Mesendoderm (in vitro differentiated cells): ENCODE results near the gene FOXO1.

ENCODE experiments used
- DNase-seq: peaks from one replicate; pipeline ENCODE4 v3.0.0; 2013
- H2AK5ac ChIP-seq: 2 replicates; pipeline ENCODE4 v1.6.1; 2013; ENCODE audit warnings: low read length, inconsistent platforms
- H2BK120ac ChIP-seq: 2 replicates; pipeline ENCODE4 v1.6.1; 2013; ENCODE audit warnings: low read depth, mild to moderate bottlenecking, low read length, moderate library complexity, mixed read lengths
- H2BK15ac ChIP-seq: replicated peaks from 2 replicates; pipeline ENCODE4 v1.6.1; 2013; ENCODE audit warnings: low read depth, mild to moderate bottlenecking, moderate library complexity
- H2BK5ac ChIP-seq: 2 replicates; pipeline ENCODE4 v1.6.1; 2013; ENCODE audit warnings: low read length, inconsistent platforms
- H3K18ac ChIP-seq: 2 replicates; pipeline ENCODE4 v1.6.1; 2013; ENCODE audit warnings: mild to moderate bottlenecking, low read length, mixed read lengths
- H3K23ac ChIP-seq: one replicate; pipeline ENCODE4 v1.6.1; 2013; ENCODE audit warnings: low read length
- H3K27ac ChIP-seq: 2 replicates; pipeline ENCODE4 v1.5.1; 2013; ENCODE audit warnings: low read depth, mild to moderate bottlenecking, inconsistent platforms, low read length, moderate library complexity
- H3K27me3 ChIP-seq: 2 replicates; pipeline ENCODE4 v1.6.1; 2013; ENCODE audit warnings: low read length, control low read depth, mild to moderate bottlenecking, inconsistent platforms; ENCODE audit not compliant: insufficient read depth, poor library complexity
- H3K36me3 ChIP-seq: 2 replicates; pipeline ENCODE4 v1.6.1; 2013; ENCODE audit warnings: low read length, inconsistent platforms; ENCODE audit not compliant: control insufficient read depth, insufficient read depth
- H3K4ac ChIP-seq: one replicate; pipeline ENCODE4 v1.6.1; 2013; ENCODE audit warnings: low read depth, mild to moderate bottlenecking, low read length, moderate library complexity
- H3K4me1 ChIP-seq: 2 replicates; pipeline ENCODE4 v1.6.1; 2013; ENCODE audit warnings: low read depth, low read length, inconsistent platforms; ENCODE audit not compliant: control insufficient read depth
- H3K4me2 ChIP-seq: 2 replicates; pipeline ENCODE4 v1.6.1; 2013; ENCODE audit warnings: low read length
- H3K4me3 ChIP-seq: 2 replicates; pipeline ENCODE4 v1.5.1; 2013; ENCODE audit warnings: mild to moderate bottlenecking, low read length
- H3K56ac ChIP-seq: one replicate; pipeline ENCODE4 v1.6.1; 2013; ENCODE audit warnings: low read length
- H3K79me1 ChIP-seq: 2 replicates; pipeline ENCODE4 v1.6.1; 2013; ENCODE audit warnings: low read length, inconsistent platforms
- H3K79me2 ChIP-seq: 2 replicates; pipeline ENCODE4 v1.6.1; 2013; ENCODE audit warnings: mild to moderate bottlenecking, low read length; ENCODE audit not compliant: control insufficient read depth, insufficient read depth
- H3K9ac ChIP-seq: 2 replicates; pipeline ENCODE4 v1.6.1; 2013; ENCODE audit warnings: low read length, inconsistent platforms
- H4K5ac ChIP-seq: one replicate; pipeline ENCODE4 v1.6.1; 2013; ENCODE audit warnings: low read length
- H4K8ac ChIP-seq: one replicate; pipeline ENCODE4 v1.6.1; 2013; ENCODE audit warnings: low read depth, mild to moderate bottlenecking, control low read depth, low read length, moderate library complexity
- WGBS: extraction: QIAGEN DNeasy Blood & Tissue Kit; methylation state at CpG from one replicate; pipeline ENCODE4 v1.1.7; 2013; ENCODE audit warnings: low lambda C conversion rate, missing lambda C conversion rate; ENCODE audit not compliant: insufficient coverage; ENCODE audit errors: extremely low coverage; 5-methylcytosine and 5-hydroxymethylcytosine counted together

Gene FOXO1

GRCh38 chr13:40644838-40645604, 21.4 kb downstream of the FOXO1 start:
- Histone ChIP-seq H3K79me2 (peaks cover 63% of the 10 kb centered on the region), H3K79me1 (peaks cover 15% of the 10 kb centered on the region), H2BK120ac (no peak overlapping the region), H3K56ac (no peak overlapping the region), H4K8ac (no peak overlapping the region), H3K27me3 (no peaks in the 10 kb centered on the region), H3K36me3 (no peaks in the 10 kb centered on the region), H3K23ac (no peak overlapping the region), H3K27ac (no peak overlapping the region), H3K4me3 (no peak overlapping the region), H2AK5ac (no peak overlapping the region), H3K4me2 (no peak overlapping the region), H2BK5ac (no peak overlapping the region), H4K5ac (no peak overlapping the region), H2BK15ac (no peak overlapping the region), H3K4me1 (peaks cover 8% of the 10 kb centered on the region), H3K9ac (no peak overlapping the region), H3K18ac (no peak overlapping the region), H3K4ac (no peak overlapping the region)
- DNase-seq, result peak; percentile 35
- WGBS, result no CpG with 5 or more reads among the region's 3 CpGs

DNA sequence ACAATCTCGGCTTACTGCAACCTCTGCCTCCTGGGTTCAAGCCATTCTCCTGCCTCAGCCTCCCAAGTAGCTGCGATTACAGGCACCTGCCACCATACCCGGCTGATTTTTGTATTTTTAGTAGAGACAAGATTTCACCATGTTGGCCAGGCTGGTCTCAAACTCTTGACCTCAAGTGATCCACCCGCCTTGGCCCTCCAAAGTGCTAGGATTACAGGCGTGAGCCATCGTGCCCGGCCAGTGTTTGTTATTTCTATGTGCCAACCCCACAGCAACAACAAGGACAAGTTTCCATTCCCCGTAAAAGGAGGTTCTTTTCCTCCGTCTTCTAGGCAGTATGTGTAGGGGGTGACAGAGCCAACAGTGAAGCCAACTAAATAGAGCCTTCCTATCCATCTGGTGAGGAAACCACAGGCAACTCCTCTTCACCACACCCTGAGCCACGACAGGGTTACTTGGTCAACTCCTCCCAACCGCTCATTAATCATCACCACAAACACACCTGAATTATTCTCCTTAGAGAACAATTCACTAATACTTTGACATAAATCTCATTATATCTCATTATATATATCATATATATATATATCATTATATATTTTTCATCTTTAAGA, 25.5 kb downstream of the FOXO1 start:
- Histone ChIP-seq H3K23ac (no peak overlapping the region), H2BK15ac (no peak overlapping the region), H3K4me3 (no peak overlapping the region), H2AK5ac (no peak overlapping the region), H2BK5ac (no peak overlapping the region), H3K56ac (no peak overlapping the region), H3K4me2 (no peak overlapping the region), H3K36me3 (no peaks in the 10 kb centered on the region), H4K5ac (no peak overlapping the region), H3K27ac (no peak overlapping the region), H4K8ac (no peak overlapping the region), H3K79me2 (peaks cover 75% of the 10 kb centered on the region), H3K9ac (no peak overlapping the region), H3K4ac (no peak overlapping the region), H3K27me3 (no peaks in the 10 kb centered on the region), H3K18ac (no peak overlapping the region), H3K79me1 (peaks cover 19% of the 10 kb centered on the region), H2BK120ac (no peak overlapping the region), H3K4me1 (peaks cover 5% of the 10 kb centered on the region)
- no peak for DNase-seq
- WGBS, result no CpG with 5 or more reads among the region's 11 CpGs

- H3K56ac ChIP-seq, result no peak overlapping the region
- H4K5ac ChIP-seq, result no peak overlapping the region
- H2BK15ac ChIP-seq, result no peak overlapping the region
- no peak overlapping the region for H2BK120ac ChIP-seq
- H3K9ac ChIP-seq, result no peak overlapping the region
- peaks cover 19% of the 10 kb centered on the region for H3K79me1 ChIP-seq
- no CpG with 5 or more reads among the region's 6 CpGs for WGBS
- H3K27ac ChIP-seq, result no peak overlapping the region
- no peak overlapping the region for H3K23ac ChIP-seq
- no peak for DNase-seq
- no peak overlapping the region for H4K8ac ChIP-seq
- no peak overlapping the region for H3K4me3 ChIP-seq
- no peak overlapping the region for H3K18ac ChIP-seq
- no peak overlapping the region for H3K4me2 ChIP-seq
- peaks cover 5% of the 10 kb centered on the region for H3K4me1 ChIP-seq
- H3K79me2 ChIP-seq, result peaks cover 76% of the 10 kb centered on the region
- no peak overlapping the region for H2AK5ac ChIP-seq
- no peak overlapping the region for H2BK5ac ChIP-seq
- no peak overlapping the region for H3K4ac ChIP-seq
- no peaks in the 10 kb centered on the region for H3K36me3 ChIP-seq
- H3K27me3 ChIP-seq, result no peaks in the 10 kb centered on the region
Observed at GRCh38 chr13:40640202-40640601, 26.2 kb downstream of the FOXO1 start.

DNA sequence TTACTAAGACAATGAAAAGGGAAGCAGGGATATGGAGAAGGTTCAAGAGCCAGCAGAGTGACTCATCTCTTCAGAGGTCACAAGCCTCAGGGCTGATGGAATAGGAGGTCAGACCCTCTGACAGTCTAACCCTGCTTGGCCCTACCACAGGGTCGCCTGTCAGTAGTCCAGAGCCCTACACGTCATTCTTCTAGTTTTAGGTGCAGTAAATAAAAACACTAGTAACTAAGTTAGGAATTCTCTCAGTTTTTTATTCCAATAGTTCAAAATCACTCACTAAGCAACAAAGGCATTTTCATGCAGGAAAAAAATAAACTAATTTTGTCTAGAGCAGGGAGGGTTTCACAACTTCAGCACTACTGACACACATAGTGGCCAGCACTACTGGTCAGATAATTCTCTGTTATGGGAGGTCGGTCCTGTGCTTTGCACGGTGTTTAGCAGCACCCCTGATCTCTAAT, 27.2 kb downstream of the FOXO1 start:
- Histone ChIP-seq H4K5ac (no peak overlapping the region), H3K4me2 (no peak overlapping the region), H3K79me1 (peaks cover 17% of the 10 kb centered on the region), H3K23ac (no peak overlapping the region), H3K56ac (no peak overlapping the region), H2BK15ac (no peak overlapping the region), H3K18ac (peak overlapping the region; percentile 1), H3K9ac (no peak overlapping the region), H3K4ac (no peak overlapping the region), H3K79me2 (peaks cover 69% of the 10 kb centered on the region), H2BK120ac (no peak overlapping the region), H3K4me3 (no peak overlapping the region), H4K8ac (no peak overlapping the region), H2BK5ac (no peak overlapping the region), H3K36me3 (no peaks in the 10 kb centered on the region), H2AK5ac (no peak overlapping the region), H3K27me3 (no peaks in the 10 kb centered on the region), H3K27ac (no peak overlapping the region), H3K4me1 (peaks cover 3% of the 10 kb centered on the region)
- no CpG with 5 or more reads among the region's 4 CpGs for WGBS
- DNase-seq, result peak; percentile 76

GRCh38 chr13:40637643-40638042, 28.8 kb downstream of the FOXO1 start:
- Histone ChIP-seq H3K4me3 (no peak overlapping the region), H3K4me1 (peaks cover 3% of the 10 kb centered on the region), H3K18ac (no peak overlapping the region), H2BK15ac (no peak overlapping the region), H3K4ac (no peak overlapping the region), H4K5ac (no peak overlapping the region), H3K9ac (no peak overlapping the region), H3K79me2 (peaks cover 64% of the 10 kb centered on the region), H2AK5ac (no peak overlapping the region), H3K23ac (no peak overlapping the region), H3K79me1 (peaks cover 13% of the 10 kb centered on the region), H2BK5ac (no peak overlapping the region), H3K27ac (no peak overlapping the region), H3K56ac (no peak overlapping the region), H3K36me3 (no peaks in the 10 kb centered on the region), H3K4me2 (no peak overlapping the region), H3K27me3 (no peaks in the 10 kb centered on the region), H2BK120ac (no peak overlapping the region), H4K8ac (no peak overlapping the region)
- no peak for DNase-seq
- WGBS, result no CpG with 5 or more reads among the region's 5 CpGs
